ENCODE data around the gene DGKZ.

Gene DGKZ

DNA sequence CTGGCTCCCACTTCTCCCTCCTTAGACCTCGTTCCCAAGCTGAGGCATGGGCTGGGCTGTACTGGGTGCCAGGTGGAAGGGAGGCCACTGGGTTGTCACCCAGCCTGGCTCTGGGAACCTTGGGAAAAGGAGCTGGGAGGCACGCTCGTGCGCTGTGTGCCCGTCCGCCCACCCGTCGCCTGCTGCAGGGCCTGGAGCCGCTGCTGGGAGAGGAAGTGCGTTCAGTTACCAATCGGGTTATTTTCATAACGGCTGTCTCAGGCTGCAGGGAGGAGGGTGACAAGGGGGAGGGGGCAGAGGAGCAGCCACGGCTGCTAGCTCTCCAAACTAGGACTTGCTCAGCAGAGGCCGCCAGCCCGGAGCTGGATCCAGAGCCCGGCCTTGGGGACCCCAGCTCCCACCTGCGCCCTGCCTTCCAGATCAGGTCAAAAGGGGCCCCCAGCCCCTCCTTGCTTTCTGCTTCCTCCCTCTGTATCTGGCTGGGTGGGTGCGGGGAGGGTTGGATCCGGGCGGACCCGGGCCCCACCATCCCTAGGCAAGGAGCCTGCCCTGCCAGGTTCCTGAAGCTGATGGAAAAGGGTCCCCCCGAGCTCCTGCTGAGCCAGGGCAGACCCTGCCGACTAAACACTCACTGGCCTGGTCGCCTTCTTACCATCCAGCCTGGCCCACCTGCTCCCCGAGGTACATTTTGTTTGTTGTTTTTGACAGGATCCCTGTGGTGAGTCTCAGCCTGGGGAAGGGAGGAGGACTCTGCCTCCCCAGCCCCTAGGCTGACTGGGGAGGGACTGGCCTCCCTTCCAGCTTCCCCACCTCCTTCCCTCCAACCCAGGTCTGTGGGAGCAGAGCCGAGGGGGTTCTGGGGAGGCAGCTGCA, 14.3 kb downstream of the DGKZ start:
- POLR2A ChIA-PET: interaction anchor here (0.8 to 2.3 kb wide), 3 partner anchors 9 to 123 kb away, joined by 3 to 7 read pairs (median 3); no protein-coding TSS in a partner anchor
- TF ChIP-seq ZNF384 (IDR thresholded peaks at IDR 0.05) (no peak), FOXM1 (IDR thresholded peaks at IDR 0.05; ENCODE audit: borderline replicate concordance) (no peak), FOXK2 (IDR thresholded peaks at IDR 0.05) (no peak), ELF4 (IDR thresholded peaks at IDR 0.05) (no peak), NFRKB (IDR thresholded peaks at IDR 0.05) (no peak), LEF1 (IDR thresholded peaks at IDR 0.05; ENCODE audit: borderline replicate concordance) (no peak), TARDBP (IDR thresholded peaks at IDR 0.05) (no peak), ARNT (IDR thresholded peaks at IDR 0.05) (no peak), FOXA1 (IDR thresholded peaks at IDR 0.05) (no peak), HDGF (IDR thresholded peaks at IDR 0.05; ENCODE audit: borderline replicate concordance) (no peak), SUZ12 (IDR thresholded peaks at IDR 0.05) (no peak), CTBP1 (IDR thresholded peaks at IDR 0.05; ENCODE audit: borderline replicate concordance) (no peak), SP1 (IDR thresholded peaks at IDR 0.05) (no peak), L3MBTL2 (conservative IDR thresholded peaks at IDR 0.05) (no peak), BHLHE40 (IDR thresholded peaks at IDR 0.05; ENCODE audit: borderline replicate concordance) (no peak)
- TF ChIP-seq, protein P1, sequence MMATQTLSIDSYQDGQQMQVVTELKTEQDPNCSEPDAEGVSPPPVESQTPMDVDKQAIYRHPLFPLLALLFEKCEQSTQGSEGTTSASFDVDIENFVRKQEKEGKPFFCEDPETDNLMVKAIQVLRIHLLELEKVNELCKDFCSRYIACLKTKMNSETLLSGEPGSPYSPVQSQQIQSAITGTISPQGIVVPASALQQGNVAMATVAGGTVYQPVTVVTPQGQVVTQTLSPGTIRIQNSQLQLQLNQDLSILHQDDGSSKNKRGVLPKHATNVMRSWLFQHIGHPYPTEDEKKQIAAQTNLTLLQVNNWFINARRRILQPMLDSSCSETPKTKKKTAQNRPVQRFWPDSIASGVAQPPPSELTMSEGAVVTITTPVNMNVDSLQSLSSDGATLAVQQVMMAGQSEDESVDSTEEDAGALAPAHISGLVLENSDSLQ (IDR thresholded peaks at IDR 0.05): no peak
- DNase-seq (ENCODE audit: extremely low spot score): peak; percentile 58
- CTCF ChIA-PET: interaction anchor here (1.5 to 3.9 kb wide), 4 partner anchors 9 to 30 kb away, joined by 4 to 30 read pairs (median 12); partner anchors contain the start of gene DGKZ

DNA sequence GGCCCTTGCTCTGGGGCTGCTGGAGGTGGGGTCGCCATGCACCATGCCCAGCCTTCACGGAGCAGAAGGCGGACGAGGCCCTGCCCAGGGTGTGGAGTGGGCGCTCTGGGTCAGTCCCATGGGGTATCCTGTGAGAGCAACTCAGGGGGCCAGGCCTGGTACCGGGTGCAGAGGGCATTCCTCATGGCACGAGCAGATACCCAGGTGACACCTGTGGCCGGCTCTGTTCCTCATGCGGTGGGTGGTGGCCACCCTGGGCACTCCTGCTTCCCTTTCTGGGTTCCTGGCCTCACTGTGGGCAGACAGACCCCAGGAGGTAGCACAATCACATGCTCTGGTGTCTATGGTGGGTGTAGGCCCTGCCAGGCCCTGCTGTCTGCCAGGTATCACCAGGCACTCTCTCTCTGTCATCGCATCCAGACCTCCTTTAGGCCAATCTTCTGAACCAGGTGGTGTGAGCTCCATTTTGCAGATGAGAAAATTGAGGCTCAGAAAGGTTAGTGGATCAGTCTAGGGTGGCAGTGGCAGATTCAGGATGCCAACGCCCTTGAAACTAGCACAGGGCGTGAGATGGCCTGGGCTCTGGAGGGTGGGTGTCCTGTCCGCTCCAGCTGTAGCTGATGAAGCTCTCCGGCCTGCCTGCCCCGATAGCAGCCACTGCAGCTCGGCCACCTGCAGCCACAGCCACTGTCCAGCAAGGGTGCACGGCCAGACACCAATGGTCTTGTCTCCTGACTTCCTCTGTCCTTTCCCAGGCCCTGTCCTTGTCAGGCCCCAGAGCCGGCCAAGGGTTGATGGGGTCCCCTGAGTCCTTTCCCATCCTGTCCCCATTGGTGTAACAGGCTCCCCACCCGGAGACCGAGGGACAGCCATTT, 15.1 kb downstream of the DGKZ start:
- POLR2A ChIA-PET: interaction anchor here (2.3 kb wide), 1 partner anchor 10 kb away, joined by 7 read pairs; no protein-coding TSS in a partner anchor
- no peak for DNase-seq (ENCODE audit: extremely low spot score)
- TF ChIP-seq HDGF (IDR thresholded peaks at IDR 0.05; ENCODE audit: borderline replicate concordance) (no peak), SUZ12 (IDR thresholded peaks at IDR 0.05) (no peak), FOXK2 (IDR thresholded peaks at IDR 0.05) (no peak), FOXM1 (IDR thresholded peaks at IDR 0.05; ENCODE audit: borderline replicate concordance) (no peak), CTBP1 (IDR thresholded peaks at IDR 0.05; ENCODE audit: borderline replicate concordance) (no peak), BHLHE40 (IDR thresholded peaks at IDR 0.05; ENCODE audit: borderline replicate concordance) (no peak), ARNT (IDR thresholded peaks at IDR 0.05) (no peak), L3MBTL2 (conservative IDR thresholded peaks at IDR 0.05) (no peak), SP1 (IDR thresholded peaks at IDR 0.05) (no peak), ELF4 (IDR thresholded peaks at IDR 0.05) (no peak), NFRKB (IDR thresholded peaks at IDR 0.05) (no peak), FOXA1 (IDR thresholded peaks at IDR 0.05) (no peak), LEF1 (IDR thresholded peaks at IDR 0.05; ENCODE audit: borderline replicate concordance) (no peak), ZNF384 (IDR thresholded peaks at IDR 0.05) (no peak), TARDBP (IDR thresholded peaks at IDR 0.05) (no peak)
- TF ChIP-seq, protein P1 (IDR thresholded peaks at IDR 0.05): no peak
- CTCF ChIA-PET: interaction anchor here (3.9 kb wide), 1 partner anchor 10 kb away, joined by 30 read pairs; no protein-coding TSS in a partner anchor

DNA sequence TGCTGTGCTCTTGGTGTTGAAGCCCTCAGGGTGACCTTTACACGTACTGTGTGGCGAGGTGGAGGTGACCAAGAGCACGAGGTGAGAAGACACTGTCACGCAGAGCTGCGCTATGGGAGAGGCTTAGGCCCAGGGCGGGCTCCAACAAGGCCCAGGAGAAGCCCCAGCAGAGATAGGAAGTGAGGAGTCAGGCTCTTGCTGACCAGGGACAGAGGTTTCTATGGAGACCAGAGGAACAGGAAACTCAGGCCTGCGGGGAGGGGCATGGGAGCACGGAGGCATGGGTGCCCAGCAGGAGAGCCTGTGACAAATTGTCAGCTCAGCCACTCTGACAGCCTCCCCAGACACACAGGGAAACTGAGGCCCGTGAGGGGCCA, 15.8 kb downstream of the DGKZ start:
- POLR2A ChIA-PET: interaction anchor here (2.3 kb wide), 1 partner anchor 11 kb away, joined by 7 read pairs; no protein-coding TSS in a partner anchor

GRCh38 chr11:46363455-46364005, 16.3 kb downstream of the DGKZ start:
- CTCF ChIA-PET: interaction anchor here (0.8 to 3.9 kb wide), 2 partner anchors 11 kb away, joined by 5 to 30 read pairs; no protein-coding TSS in a partner anchor
- no peak for TF ChIP-seq FOXA1 (IDR thresholded peaks at IDR 0.05)
- no peak for TF ChIP-seq NFRKB (IDR thresholded peaks at IDR 0.05)
- POLR2A ChIA-PET: interaction anchor here (1.1 kb wide), 1 partner anchor 16 kb away, joined by 3 read pairs; the partner anchor contains the start of gene DGKZ
- no peak for DNase-seq (ENCODE audit: extremely low spot score)

More for the DNA sequence above, 15.8 kb downstream of the DGKZ start:
- no peak for DNase-seq (ENCODE audit: extremely low spot score)
- TF ChIP-seq ELF4 (IDR thresholded peaks at IDR 0.05) (no peak), FOXM1 (IDR thresholded peaks at IDR 0.05; ENCODE audit: borderline replicate concordance) (no peak), ZNF384 (IDR thresholded peaks at IDR 0.05) (no peak), SP1 (IDR thresholded peaks at IDR 0.05) (no peak), ARNT (IDR thresholded peaks at IDR 0.05) (no peak), LEF1 (IDR thresholded peaks at IDR 0.05; ENCODE audit: borderline replicate concordance) (no peak), L3MBTL2 (conservative IDR thresholded peaks at IDR 0.05) (no peak), BHLHE40 (IDR thresholded peaks at IDR 0.05; ENCODE audit: borderline replicate concordance) (no peak), TARDBP (IDR thresholded peaks at IDR 0.05) (no peak), NFRKB (IDR thresholded peaks at IDR 0.05) (no peak), FOXA1 (IDR thresholded peaks at IDR 0.05) (no peak), SUZ12 (IDR thresholded peaks at IDR 0.05) (no peak), HDGF (IDR thresholded peaks at IDR 0.05; ENCODE audit: borderline replicate concordance) (no peak), CTBP1 (IDR thresholded peaks at IDR 0.05; ENCODE audit: borderline replicate concordance) (no peak), FOXK2 (IDR thresholded peaks at IDR 0.05) (no peak)
- TF ChIP-seq, protein P1 (IDR thresholded peaks at IDR 0.05): no peak
- CTCF ChIA-PET: interaction anchor here (3.9 kb wide), 1 partner anchor 11 kb away, joined by 30 read pairs; no protein-coding TSS in a partner anchor

Data from HEK293T (cell line).